GM18907 (cell line): Measurements from ENCODE around the gene PTPN20.

Source experiments
- ATAC-seq: cut with Tn5 transposase; IDR thresholded peaks from one replicate; pipeline ENCODE4 v1.9.1; 2021; ENCODE audit warnings: mild to moderate bottlenecking, moderate library complexity; ENCODE audit not compliant: unreplicated experiment

The PTPN20 gene

GRCh38 chr10:47033541-47034270 is 122.5 kb downstream of the PTPN20 start:
- no peak for ATAC-seq

DNA sequence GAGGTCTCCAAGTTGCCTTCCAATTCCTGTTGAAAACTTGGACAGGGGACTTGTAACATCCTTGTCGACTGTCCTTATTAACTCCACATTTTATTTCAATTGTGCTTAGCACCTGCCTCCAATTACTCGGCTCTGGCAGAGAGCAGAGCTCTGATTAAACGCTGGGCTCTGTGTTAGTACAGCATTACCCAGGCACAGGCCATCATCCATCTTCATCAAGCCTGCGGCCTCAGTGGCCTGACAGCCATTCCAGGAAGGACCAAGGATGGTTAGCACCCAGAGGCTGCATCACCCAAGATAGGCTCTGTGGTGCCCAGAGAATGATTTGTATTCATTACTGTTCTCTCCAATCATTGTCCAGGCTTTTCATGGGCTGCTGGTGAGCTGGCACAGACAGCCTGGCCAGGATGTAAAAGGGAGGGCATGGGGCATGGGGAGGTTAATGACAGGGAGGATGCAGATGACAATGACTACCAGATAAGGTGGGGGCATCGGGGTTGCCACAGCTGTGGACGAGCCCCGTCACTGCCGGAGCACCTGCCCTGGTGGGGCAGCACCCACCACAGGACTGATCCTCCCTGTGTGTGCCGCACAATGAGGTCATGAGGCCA is 123.3 kb downstream of the PTPN20 start:
- no peak for ATAC-seq

DNA sequence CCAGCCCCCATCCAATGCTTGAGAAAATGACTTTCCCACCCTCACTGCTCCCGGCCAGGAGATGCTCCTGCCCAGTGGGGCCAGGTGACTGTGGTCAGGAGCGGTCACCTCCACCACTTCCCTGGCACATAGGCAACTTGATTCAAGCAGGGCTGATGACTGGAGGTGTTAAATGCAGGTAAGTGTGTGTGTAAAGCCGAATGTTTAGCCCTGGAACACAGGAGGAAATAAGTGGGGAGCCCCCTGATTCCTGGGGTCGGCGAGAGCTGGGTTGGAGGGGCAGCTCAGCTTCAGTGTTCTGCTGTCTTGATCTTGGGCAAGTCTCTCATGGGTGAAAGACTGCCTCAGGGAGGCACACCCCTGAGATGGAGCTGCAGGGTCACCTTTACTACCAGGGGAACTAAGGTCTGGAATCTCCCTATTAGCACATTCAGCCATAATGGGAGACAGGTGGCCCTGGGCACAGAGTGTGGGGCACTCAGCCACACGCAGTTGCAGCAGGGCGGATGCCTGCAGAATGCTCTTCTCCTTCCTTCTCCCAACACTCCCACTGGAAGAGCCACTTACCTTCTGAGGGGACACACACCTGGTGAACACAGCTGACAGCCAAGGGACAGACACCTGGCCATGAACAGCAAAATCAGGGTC is 124.1 kb downstream of the PTPN20 start:
- ATAC-seq: no peak

GRCh38 chr10:47035819-47036337 is 124.7 kb downstream of the PTPN20 start:
- no peak for ATAC-seq

GRCh38 chr10:47036771-47037170 is 125.5 kb downstream of the PTPN20 start:
- ATAC-seq: no peak

- ATAC-seq: no peak
Measured at GRCh38 chr10:47037654-47038425, 126.6 kb downstream of the PTPN20 start.

GRCh38 chr10:47038881-47039561 is 127.8 kb downstream of the PTPN20 start:
- no peak for ATAC-seq

DNA sequence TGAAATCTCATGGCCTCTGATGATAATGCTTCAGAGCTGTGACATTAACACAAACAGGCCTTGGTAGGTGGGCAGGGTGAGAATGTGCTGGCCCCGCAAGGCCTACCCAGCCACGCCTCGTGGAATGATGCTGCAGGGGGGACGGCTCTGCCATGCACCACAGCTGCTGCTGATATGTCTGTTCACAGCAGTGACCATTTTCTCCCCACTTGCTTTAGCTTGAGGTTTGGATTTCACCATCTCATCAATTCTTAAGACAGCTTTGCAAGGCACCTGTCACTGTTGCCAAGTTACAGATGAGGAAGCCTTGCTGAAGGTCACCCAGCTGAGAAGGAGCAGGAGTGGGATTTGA is 128.3 kb downstream of the PTPN20 start:
- ATAC-seq: no peak

DNA sequence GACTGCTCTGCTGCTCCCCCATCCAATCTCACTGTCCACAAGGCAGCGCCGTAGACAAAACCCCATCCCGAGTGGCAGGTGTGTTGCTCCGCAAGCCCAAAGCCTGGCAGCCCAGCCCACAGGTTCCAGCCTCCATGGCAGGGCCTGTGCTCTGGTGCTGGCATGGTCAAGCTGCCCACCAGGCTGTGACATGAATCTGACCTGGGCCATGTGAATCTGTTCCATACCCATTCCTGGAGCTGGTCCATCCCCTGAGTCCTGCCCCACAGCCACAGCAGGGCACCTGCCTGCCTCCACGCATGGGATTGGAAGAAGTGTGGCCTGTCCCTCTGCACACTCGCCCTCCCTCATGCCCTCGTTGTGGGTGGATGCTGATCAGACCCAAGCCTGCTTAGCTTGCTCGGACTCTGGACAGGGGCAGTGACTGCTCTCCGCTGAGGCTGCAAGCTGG is 128.8 kb downstream of the PTPN20 start:
- no peak for ATAC-seq

DNA sequence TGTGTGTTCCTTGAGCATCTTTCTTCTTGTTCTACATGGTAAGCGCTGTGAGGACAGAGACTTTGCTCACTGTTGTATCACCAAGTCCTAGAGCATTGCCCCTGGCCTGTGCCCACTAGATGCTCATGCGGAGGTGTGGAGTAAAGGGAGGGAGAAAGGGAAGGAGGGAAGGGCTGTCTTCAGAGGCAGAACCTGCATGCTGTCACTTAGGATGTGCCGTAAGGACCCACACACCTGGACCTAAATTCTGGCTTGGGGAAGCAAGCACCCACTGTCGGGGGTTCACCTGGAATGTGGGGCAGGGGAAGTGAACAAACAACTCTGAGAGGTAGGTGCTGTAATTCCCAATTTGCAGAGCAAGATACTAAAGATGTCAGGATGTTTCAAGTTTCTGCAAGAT is 129.5 kb downstream of the PTPN20 start:
- no peak for ATAC-seq

DNA sequence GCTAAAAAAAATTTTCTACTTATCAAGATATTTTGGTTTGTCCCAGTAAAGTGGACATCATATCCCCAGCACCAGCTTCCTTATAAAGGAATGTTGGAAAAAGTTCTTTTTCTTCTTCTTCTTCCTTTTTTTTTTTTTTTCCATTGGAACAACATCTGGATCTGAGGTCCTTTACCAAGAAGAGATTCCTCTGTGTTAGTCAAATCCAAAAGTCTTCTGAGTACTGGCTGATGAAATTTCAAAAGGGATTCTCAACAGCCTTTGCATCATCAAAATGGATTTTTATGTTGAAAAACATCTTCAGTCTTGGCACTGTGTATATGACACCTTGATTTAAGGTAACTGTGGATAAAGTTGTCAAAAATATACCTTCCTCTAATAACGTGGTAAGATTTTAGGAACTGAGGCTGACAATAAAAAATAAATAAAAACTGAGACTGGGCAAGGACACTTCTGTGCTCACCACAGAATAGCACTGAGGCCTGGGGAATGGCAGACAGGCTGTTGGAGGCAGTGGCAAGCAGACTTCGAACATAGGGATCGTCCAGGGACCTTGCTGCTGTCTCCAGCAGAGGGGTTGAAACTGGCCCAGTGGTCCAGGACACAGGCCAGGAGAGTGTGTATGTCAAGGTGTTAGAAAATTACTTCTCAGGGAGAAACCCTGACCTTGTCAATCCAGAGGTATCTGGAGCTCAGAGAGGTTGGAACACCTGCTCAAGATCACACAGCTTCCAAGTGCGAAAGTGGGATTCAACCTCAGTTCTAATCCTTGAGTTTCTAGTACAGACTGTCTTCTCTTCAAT is 130.4 kb downstream of the PTPN20 start:
- ATAC-seq: no peak

DNA sequence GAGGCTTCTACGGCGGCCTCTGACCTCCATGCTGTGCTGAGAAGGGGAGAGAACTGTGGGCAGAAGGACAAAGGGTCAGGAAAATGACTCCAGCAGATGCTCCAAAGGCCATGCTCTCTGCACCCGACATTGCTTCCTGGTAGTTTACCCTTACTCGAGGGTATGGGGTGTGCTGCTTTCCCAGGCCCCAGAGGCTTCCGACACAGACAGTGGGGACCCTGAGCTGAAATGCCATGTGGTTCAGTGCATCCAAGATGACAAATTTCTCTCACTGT is 130.9 kb downstream of the PTPN20 start:
- no peak for ATAC-seq

DNA sequence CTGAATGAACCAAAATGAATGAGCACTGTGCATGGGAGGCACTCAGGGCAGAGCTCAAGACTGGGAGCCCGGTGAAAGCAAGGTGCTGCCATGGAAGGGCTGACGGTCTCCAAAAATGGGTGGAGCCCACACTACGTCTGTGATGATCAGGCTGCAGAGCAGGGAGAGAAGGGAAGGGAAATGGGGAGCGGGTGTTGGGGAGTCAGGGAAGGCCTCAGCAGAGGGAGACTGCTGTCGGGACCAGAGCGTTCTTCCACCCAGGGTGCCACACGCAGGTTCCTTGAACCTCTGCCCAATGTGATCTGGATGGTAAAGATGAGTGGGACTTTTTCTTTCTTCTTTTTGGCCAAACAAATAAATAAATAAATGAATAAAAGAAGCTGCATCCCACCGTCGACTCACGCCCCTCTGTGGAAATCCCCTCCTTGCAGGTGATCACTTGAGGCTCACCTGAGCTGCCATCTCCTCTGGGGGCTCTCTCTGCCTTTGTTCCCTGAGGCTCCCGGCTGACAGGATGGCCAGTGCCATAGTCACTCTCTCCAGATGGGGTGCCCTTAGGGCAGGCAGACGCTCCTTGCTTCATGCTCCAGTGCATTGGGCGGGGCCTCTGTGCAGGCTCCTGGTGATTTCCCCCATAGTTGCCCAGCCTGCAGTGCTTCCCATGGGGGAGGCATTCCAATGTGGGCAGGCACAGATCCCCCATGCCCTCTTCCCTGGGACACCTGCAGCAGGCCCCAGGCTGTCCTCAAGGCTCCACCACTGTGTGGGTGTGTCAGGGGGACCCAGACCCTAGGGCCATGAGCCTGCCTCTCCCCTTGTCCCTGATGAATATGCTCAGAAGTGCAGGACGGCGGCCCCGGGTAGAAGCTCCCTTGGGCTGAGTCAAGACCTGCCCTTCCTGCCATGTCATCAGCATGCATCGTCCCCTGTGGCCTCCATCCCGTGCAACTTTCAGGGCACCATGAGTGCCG is 131.8 kb downstream of the PTPN20 start:
- no peak for ATAC-seq

DNA sequence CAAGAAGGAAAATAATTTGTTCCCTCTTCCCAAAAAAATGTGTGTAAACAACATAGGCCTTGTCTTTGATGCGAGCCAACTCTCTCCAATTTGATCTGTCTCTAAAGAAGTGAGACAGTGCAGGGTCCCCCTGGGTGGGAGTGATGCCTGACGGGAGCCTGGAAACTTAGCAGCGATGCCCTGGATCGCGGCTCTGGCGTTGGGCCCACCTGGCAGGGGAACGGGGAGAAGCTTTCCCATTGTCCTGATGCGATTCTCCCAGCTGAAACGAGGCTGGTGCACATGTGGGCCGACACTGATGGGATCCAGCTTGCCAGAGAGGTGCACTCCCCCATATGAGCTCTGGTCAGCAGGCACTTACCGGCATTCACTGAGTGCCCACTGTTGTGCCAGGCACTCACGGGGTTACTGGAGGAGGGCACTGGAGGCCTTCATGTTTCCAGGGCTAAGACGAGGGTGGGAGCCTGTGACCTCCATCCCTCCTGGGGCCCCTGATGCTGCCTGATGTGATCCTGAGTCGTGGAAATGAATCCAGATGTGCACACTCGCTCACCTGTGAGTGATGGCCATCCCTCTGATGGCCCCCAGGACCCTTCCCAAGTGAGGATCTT is 132.8 kb downstream of the PTPN20 start:
- no peak for ATAC-seq

DNA sequence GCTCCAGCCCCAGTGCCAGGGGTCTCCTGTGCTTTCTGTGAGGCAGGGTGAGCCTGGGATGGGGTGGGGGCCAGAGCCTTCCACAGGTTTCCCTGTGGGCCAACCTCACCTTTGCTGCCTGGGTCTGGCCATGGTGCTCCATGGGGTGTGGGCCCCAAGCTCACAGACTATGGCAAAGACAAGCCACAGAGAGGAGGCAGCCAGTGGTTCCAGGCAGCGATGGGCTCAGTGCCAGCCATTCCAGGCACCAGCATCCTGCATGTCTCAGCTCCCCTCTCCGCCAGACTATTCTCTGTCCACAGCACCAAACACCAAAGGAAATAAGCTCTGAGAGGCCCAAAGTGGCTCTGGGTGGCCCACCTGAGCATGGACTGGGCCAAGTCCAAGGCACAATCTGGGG is 133.5 kb downstream of the PTPN20 start:
- ATAC-seq: no peak

- ATAC-seq: no peak
Measured at GRCh38 chr10:47045331-47045861, 134.2 kb downstream of the PTPN20 start.

GRCh38 chr10:47046321-47047126 is 135.3 kb downstream of the PTPN20 start:
- no peak for ATAC-seq

DNA sequence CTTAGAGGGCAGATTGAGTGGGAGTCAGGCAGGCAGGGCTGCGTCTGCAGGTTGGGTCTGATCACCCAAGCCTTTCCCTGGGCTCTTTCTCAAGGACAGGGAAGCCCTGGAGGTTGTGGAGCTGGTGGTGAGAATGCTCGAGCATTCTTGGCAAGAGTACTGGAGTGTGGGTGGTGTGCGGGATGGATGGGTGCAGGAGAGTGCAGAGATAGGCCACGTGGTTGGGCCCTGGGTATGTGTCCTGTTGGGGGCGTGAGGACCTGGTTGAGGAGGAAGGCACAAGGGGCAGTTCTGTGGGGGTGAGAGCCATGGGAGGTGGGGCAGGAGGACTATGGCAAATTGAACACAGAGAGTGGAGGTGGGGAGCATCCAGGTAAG is 135.9 kb downstream of the PTPN20 start:
- no peak for ATAC-seq
